Measurements from ENCODE around the gene YWHAE. TPM values are rescaled to one million over a fixed set of nuclear protein-coding genes. Genes with fewer than 3 reads are reported as not detected.
A peak's percentile ranks its signal among the peaks of the same experiment; 100 is the strongest.

YWHAE gene
- total RNA-seq, 1 donor from 2014 or later = 2,181 TPM

GRCh38 chr17:1422885-1423284, 22.9 kb upstream of the YWHAE start:
- peaks cover 30% of the 10 kb centered on the region for H3K79me2 ChIP-seq (ENCODE audit: low read depth)
- no peak for DNase-seq (ENCODE audit: low spot score)
- no peaks in the 10 kb centered on the region for H3K27me3 ChIP-seq
- no peaks in the 10 kb centered on the region for H3K27me3 Mint-ChIP-seq (ENCODE audit: insufficient read depth, low read depth)
- peaks cover 13% of the 10 kb centered on the region for H3K4me1 Mint-ChIP-seq
- H3K4me3 Mint-ChIP-seq = no peak overlapping the region
- H3K9me3 ChIP-seq (ENCODE audit: low read depth) = no peaks in the 10 kb centered on the region
- peaks cover 8% of the 10 kb centered on the region for H3K36me3 ChIP-seq
- H3K27ac Mint-ChIP-seq = peak overlapping the region; percentile 9
- TF ChIP-seq EZH2phosphoT487 (IDR thresholded peaks at IDR 0.05) (no peak), EZH2 (IDR thresholded peaks at IDR 0.05) (no peak), CTCF (IDR thresholded peaks at IDR 0.05) (no peak)
- H3K36me3 Mint-ChIP-seq = peaks cover 33% of the 10 kb centered on the region
- no peak overlapping the region for H2AFZ ChIP-seq (replicated peaks)
- H3F3A ChIP-seq (ENCODE audit: low read depth) = no peaks in the 10 kb centered on the region
- H3K9me3 Mint-ChIP-seq = no peaks in the 10 kb centered on the region
- H3K9ac ChIP-seq = no peak overlapping the region
- H3K4me3 ChIP-seq = no peak overlapping the region
- peaks cover 4% of the 10 kb centered on the region for H4K20me1 ChIP-seq (ENCODE audit: low read depth)
- no peak overlapping the region for H3K27ac ChIP-seq
- no peaks in the 10 kb centered on the region for H3K4me1 ChIP-seq
- no peak overlapping the region for H3K4me2 ChIP-seq

- Histone ChIP-seq H3K9me3 (ENCODE audit: low read depth) (no peaks in the 10 kb centered on the region), H3K27ac (no peak overlapping the region), H3K4me1 (no peaks in the 10 kb centered on the region), H3K9ac (no peak overlapping the region), H4K20me1 (ENCODE audit: low read depth) (peaks cover 4% of the 10 kb centered on the region), H3K27me3 (no peaks in the 10 kb centered on the region), H3K4me2 (no peak overlapping the region), H3K79me2 (ENCODE audit: low read depth) (peaks cover 16% of the 10 kb centered on the region), H3F3A (ENCODE audit: low read depth) (no peaks in the 10 kb centered on the region), H3K36me3 (peaks cover 8% of the 10 kb centered on the region), H3K4me3 (no peak overlapping the region), H2AFZ (replicated peaks) (no peak overlapping the region)
- H3K4me1 Mint-ChIP-seq = peaks cover 13% of the 10 kb centered on the region
- H3K4me3 Mint-ChIP-seq = no peak overlapping the region
- DNase-seq (ENCODE audit: low spot score) = no peak
- TF ChIP-seq EZH2phosphoT487 (IDR thresholded peaks at IDR 0.05) (no peak), CTCF (IDR thresholded peaks at IDR 0.05) (no peak), EZH2 (IDR thresholded peaks at IDR 0.05) (no peak)
- H3K9me3 Mint-ChIP-seq = no peaks in the 10 kb centered on the region
- no peaks in the 10 kb centered on the region for H3K27me3 Mint-ChIP-seq (ENCODE audit: insufficient read depth, low read depth)
- H3K36me3 Mint-ChIP-seq = peaks cover 32% of the 10 kb centered on the region
- no peak overlapping the region for H3K27ac Mint-ChIP-seq
Observed at GRCh38 chr17:1421470-1421869, 21.4 kb upstream of the YWHAE start.

GRCh38 chr17:1420981-1421380, 21.0 kb upstream of the YWHAE start:
- Mint-ChIP-seq H3K4me1 (peaks cover 13% of the 10 kb centered on the region), H3K27ac (no peak overlapping the region), H3K36me3 (peaks cover 29% of the 10 kb centered on the region), H3K27me3 (ENCODE audit: insufficient read depth, low read depth) (no peaks in the 10 kb centered on the region), H3K9me3 (no peaks in the 10 kb centered on the region), H3K4me3 (no peak overlapping the region)
- DNase-seq (ENCODE audit: low spot score) = no peak
- peaks cover 4% of the 10 kb centered on the region for H4K20me1 ChIP-seq (ENCODE audit: low read depth)
- H3F3A ChIP-seq (ENCODE audit: low read depth) = no peaks in the 10 kb centered on the region
- H3K27me3 ChIP-seq = no peaks in the 10 kb centered on the region
- no peaks in the 10 kb centered on the region for H3K4me1 ChIP-seq
- peaks cover 8% of the 10 kb centered on the region for H3K36me3 ChIP-seq
- H3K9ac ChIP-seq = no peak overlapping the region
- H2AFZ ChIP-seq (replicated peaks) = no peak overlapping the region
- H3K4me2 ChIP-seq = no peak overlapping the region
- no peak overlapping the region for H3K4me3 ChIP-seq
- H3K79me2 ChIP-seq (ENCODE audit: low read depth) = peaks cover 11% of the 10 kb centered on the region
- no peaks in the 10 kb centered on the region for H3K9me3 ChIP-seq (ENCODE audit: low read depth)
- no peak overlapping the region for H3K27ac ChIP-seq
- TF ChIP-seq EZH2phosphoT487 (IDR thresholded peaks at IDR 0.05) (no peak), CTCF (IDR thresholded peaks at IDR 0.05) (no peak), EZH2 (IDR thresholded peaks at IDR 0.05) (no peak)

Data from neural progenitor cell (in vitro differentiated cells).